Mucosa of descending colon (tissue), 3 donors: ENCODE measurements around the gene CHMP4A. TPM values are rescaled to one million over a fixed set of nuclear protein-coding genes. Genes with fewer than 3 reads are reported as not detected.
"Not testable (repeated sequence)": the region's sequence is repeated elsewhere in the genome, so short reads cannot be mapped to it uniquely, and the experiment has no call there.

ENCODE experiments used
- ATAC-seq: fragments of 200-7000 bp; cut with Tn5 transposase; one replicate; pipeline ENCODE4 v1.9.1; 2020; ENCODE audit warnings: mild to moderate bottlenecking, moderate library complexity
- DNase-seq, 3 donors: peaks; one replicate each; pipeline ENCODE4 v3.0.0-alpha.2; 2020
- H3K36me3 ChIP-seq: fragments of 200-600 bp; one replicate; pipeline ENCODE4 v1.8.0; 2021; ENCODE audit warnings: low read depth, mild to moderate bottlenecking
- H3K4me1 ChIP-seq: fragments of 200-600 bp; one replicate; pipeline ENCODE4 v1.8.0; 2021; ENCODE audit warnings: low read depth, mild to moderate bottlenecking
- H3K4me3 ChIP-seq: fragments of 200-600 bp; one replicate; pipeline ENCODE4 v1.8.0; 2021; ENCODE audit warnings: mild to moderate bottlenecking
- H3K9me3 ChIP-seq: fragments of 200-600 bp; one replicate; pipeline ENCODE4 v1.8.0; 2021; ENCODE audit warnings: mild to moderate bottlenecking
- intact Hi-C, 2 donors: fragments of 100-400 bp; cut with DNase I in 1 of 2; cut with micrococcal nuclease in 1 of 2; formaldehyde crosslinking; loops; one replicate each; pipeline versions ENCODE4 v1.11.0 to v1.11.1; 2022; cut with DNase I, micrococcal nuclease
- total RNA-seq, 3 donors: library from RNA; stranded (reverse); fragmentation: NEBNext Ultra II Directional in 2 of 3; extraction: Animal tissue kit (Norgen Biotek cat#: 25700) in 2 of 3; gene quantifications; one replicate each; pipeline versions ENCODE4 v1.2.1 to v1.2.4, GENCODE V29; 2021 to 2023
- TF ChIP-seq, protein P1 (sequence below): fragments of 200-600 bp; IDR thresholded peaks from one replicate; pipeline ENCODE4 v1.8.0; 2022; ENCODE audit warnings: antibody characterized with exemption, mild to moderate bottlenecking
- donor health status: DM: no; HTN: no; CAD: no; lungs with moderate emphysema.
- donor health status: DM: no; HTN: no; CAD: no.
- donor health status: DM: no; HTN: yes; CAD: no.

The CHMP4A gene
- total RNA-seq, 3 donors from 2014 or later = 47.6 to 67.8 (median 49.5) TPM

- ATAC-seq = no peak
- intact Hi-C loops = no loop called here
Measured at GRCh38 chr14:24224618-24225071, 11.4 kb upstream of the CHMP4A start.

DNA sequence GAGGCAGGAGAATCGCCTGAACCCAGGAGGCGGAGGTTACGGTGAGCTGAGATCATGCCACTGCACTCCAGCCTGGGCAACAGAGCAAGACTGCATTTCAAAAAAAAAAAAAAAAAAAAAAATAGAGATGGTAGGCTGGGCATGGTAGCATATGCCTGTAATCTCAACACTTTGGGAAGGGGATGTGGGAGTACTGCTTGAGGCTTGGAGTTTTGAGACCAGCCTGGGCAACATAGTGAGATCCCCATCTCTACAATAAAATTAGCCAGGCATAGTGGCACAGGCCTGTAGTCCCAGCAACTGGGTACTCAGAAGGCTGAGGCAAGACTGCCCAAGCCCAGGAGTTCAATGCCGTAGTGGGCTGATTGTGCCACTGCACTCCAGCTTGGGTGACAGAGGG lies 9.7 kb upstream of the CHMP4A start:
- intact Hi-C loops, H3K9me3 ChIP-seq, H3K4me3 ChIP-seq, DNase-seq, H3K4me1 ChIP-seq, H3K36me3 ChIP-seq, ATAC-seq: not testable (repeated sequence)

More at GRCh38 chr14:24224618-24225071, 11.4 kb upstream of the CHMP4A start:
- Histone ChIP-seq H3K36me3 (no peaks in the 10 kb centered on the region), H3K9me3 (no peaks in the 10 kb centered on the region), H3K4me3 (no peak overlapping the region), H3K4me1 (no peaks in the 10 kb centered on the region)
- no peak for DNase-seq
- TF ChIP-seq, protein P1, sequence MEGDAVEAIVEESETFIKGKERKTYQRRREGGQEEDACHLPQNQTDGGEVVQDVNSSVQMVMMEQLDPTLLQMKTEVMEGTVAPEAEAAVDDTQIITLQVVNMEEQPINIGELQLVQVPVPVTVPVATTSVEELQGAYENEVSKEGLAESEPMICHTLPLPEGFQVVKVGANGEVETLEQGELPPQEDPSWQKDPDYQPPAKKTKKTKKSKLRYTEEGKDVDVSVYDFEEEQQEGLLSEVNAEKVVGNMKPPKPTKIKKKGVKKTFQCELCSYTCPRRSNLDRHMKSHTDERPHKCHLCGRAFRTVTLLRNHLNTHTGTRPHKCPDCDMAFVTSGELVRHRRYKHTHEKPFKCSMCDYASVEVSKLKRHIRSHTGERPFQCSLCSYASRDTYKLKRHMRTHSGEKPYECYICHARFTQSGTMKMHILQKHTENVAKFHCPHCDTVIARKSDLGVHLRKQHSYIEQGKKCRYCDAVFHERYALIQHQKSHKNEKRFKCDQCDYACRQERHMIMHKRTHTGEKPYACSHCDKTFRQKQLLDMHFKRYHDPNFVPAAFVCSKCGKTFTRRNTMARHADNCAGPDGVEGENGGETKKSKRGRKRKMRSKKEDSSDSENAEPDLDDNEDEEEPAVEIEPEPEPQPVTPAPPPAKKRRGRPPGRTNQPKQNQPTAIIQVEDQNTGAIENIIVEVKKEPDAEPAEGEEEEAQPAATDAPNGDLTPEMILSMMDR = no peak

- Histone ChIP-seq H3K36me3 (no peaks in the 10 kb centered on the region), H3K9me3 (no peaks in the 10 kb centered on the region), H3K4me3 (no peak overlapping the region), H3K4me1 (peaks cover 6% of the 10 kb centered on the region)
- TF ChIP-seq, protein P1 = no peak
- ATAC-seq (no peak), DNase-seq (no peak)
- intact Hi-C loops = no loop called here
Measured at GRCh38 chr14:24219521-24219920, 6.2 kb upstream of the CHMP4A start.

GRCh38 chr14:24219080-24219479 lies 5.8 kb upstream of the CHMP4A start:
- ATAC-seq (no peak), DNase-seq (no peak)
- TF ChIP-seq, protein P1 = no peak
- Histone ChIP-seq H3K9me3 (no peaks in the 10 kb centered on the region), H3K4me1 (peaks cover 9% of the 10 kb centered on the region), H3K4me3 (no peak overlapping the region), H3K36me3 (no peaks in the 10 kb centered on the region)
- intact Hi-C loops = no loop called here

DNA sequence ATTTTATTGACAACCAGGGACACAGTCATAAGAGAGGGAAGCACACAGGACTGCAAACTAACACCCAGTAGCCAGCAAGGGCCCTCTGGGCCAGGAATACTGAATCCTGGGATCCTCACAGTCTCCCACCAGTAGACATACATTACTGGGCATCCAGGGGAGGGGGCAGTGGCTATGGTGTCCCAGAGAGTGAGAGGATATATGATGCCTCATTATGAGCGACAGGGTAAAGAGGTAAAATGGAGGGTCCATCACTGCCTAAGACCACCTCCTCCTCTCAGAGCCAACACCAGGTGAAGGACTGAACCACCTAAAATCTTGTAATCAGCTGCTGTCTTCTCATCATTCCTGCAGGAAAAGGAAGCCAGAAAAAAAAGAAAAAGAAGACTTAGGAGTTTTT lies 3.6 kb upstream of the CHMP4A start:
- ATAC-seq = not testable (repeated sequence)

GRCh38 chr14:24216345-24216699 lies 3.0 kb upstream of the CHMP4A start:
- TF ChIP-seq, protein P1 = no peak
- Histone ChIP-seq H3K9me3 (no peaks in the 10 kb centered on the region), H3K36me3 (no peaks in the 10 kb centered on the region), H3K4me1 (peaks cover 19% of the 10 kb centered on the region), H3K4me3 (no peak overlapping the region)
- intact Hi-C loops = no loop called here
- ATAC-seq (no peak), DNase-seq (no peak)

More for the DNA sequence above, 3.6 kb upstream of the CHMP4A start:
- H3K9me3 ChIP-seq, H3K4me3 ChIP-seq, DNase-seq, intact Hi-C loops, H3K36me3 ChIP-seq: not testable (repeated sequence)
- H3K4me1 ChIP-seq = peaks cover 19% of the 10 kb centered on the region
